Adipocyte (in vitro differentiated cells): ENCODE data around the gene CABP4.

Experiments
- DNase-seq: peaks from one replicate; pipeline ENCODE4 v3.0.0-alpha.2; 2015; ENCODE audit warnings: low read depth
- H3K27me3 ChIP-seq: replicated peaks from 2 replicates; pipeline ENCODE4 v1.7.0; 2013; ENCODE audit warnings: mild to moderate bottlenecking, low read length, moderate library complexity; ENCODE audit not compliant: control insufficient read depth, insufficient read depth
- H3K36me3 ChIP-seq: 2 replicates; pipeline ENCODE4 v1.7.0; 2013; ENCODE audit warnings: low read length, mild to moderate bottlenecking, moderate library complexity; ENCODE audit not compliant: control insufficient read depth, insufficient read depth, severe bottlenecking
- H3K4me1 ChIP-seq: 2 replicates; pipeline ENCODE4 v1.7.0; 2013; ENCODE audit warnings: mild to moderate bottlenecking, low read length, moderate library complexity; ENCODE audit not compliant: control insufficient read depth, insufficient read depth
- H3K4me3 ChIP-seq: 2 replicates; pipeline ENCODE4 v1.7.0; 2013; ENCODE audit warnings: mild to moderate bottlenecking, low read length, moderate library complexity
- H3K9ac ChIP-seq: 2 replicates; pipeline ENCODE4 v1.7.0; 2013; ENCODE audit warnings: mild to moderate bottlenecking, low read length, moderate library complexity
- H3K9me3 ChIP-seq: 2 replicates; pipeline ENCODE4 v1.7.0; 2013; ENCODE audit warnings: mild to moderate bottlenecking, low read length, moderate library complexity; ENCODE audit not compliant: control insufficient read depth

CABP4 gene

DNA sequence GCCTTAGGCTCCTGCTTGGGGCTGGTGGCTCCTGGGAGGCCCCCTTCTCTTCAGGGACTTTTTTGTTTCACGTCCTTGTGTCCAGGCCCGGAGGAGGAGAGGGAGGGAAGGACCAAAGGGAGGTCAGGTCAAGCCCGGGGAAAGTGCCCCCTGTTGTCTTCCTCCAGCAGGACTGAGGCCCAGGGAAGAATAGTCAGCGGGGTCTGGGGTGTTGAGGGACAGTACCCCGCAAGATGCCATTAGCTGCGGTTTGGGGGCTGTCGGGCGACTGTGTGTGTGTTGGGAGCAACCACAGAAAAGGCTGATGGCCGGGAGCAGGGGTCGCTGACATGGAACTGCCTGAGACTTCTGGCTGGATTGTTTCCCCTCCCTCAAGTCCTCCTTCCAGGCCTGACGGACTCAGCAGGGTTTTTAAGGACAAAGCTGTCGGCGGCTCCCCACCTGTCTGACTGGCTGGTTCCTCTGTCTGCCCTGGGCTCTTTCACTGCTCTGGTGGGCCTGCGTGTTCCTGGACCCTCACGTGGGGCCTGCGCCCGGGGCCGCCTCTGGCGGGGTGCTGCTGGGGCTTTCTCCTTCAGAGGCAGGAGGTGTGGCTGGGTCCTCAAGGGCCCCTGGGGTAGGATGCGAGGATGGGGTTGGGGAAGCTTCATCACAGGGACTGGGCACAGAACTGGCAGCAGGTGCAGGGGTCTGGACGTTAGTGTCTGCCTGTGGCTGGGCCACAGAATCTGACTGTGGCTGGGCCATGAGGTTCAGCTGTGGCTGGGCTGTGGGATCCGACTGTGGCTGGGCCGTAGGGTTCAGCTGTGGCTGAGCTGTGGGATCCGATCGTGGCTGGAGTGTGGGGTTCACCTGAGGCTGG is 4.1 kb upstream of the CABP4 start:
- Histone ChIP-seq H3K4me1 (no peaks in the 10 kb centered on the region), H3K36me3 (no peaks in the 10 kb centered on the region), H3K9ac (no peak overlapping the region), H3K4me3 (no peak overlapping the region), H3K27me3 (peaks cover 10% of the 10 kb centered on the region), H3K9me3 (no peaks in the 10 kb centered on the region)
- DNase-seq = no peak

GRCh38 chr11:67451658-67451976 is 3.5 kb upstream of the CABP4 start:
- H3K4me3 ChIP-seq = no peak overlapping the region
- no peaks in the 10 kb centered on the region for H3K4me1 ChIP-seq
- peaks cover 16% of the 10 kb centered on the region for H3K27me3 ChIP-seq
- no peaks in the 10 kb centered on the region for H3K36me3 ChIP-seq
- DNase-seq = no peak
- H3K9ac ChIP-seq = no peak overlapping the region
- H3K9me3 ChIP-seq = no peaks in the 10 kb centered on the region

DNA sequence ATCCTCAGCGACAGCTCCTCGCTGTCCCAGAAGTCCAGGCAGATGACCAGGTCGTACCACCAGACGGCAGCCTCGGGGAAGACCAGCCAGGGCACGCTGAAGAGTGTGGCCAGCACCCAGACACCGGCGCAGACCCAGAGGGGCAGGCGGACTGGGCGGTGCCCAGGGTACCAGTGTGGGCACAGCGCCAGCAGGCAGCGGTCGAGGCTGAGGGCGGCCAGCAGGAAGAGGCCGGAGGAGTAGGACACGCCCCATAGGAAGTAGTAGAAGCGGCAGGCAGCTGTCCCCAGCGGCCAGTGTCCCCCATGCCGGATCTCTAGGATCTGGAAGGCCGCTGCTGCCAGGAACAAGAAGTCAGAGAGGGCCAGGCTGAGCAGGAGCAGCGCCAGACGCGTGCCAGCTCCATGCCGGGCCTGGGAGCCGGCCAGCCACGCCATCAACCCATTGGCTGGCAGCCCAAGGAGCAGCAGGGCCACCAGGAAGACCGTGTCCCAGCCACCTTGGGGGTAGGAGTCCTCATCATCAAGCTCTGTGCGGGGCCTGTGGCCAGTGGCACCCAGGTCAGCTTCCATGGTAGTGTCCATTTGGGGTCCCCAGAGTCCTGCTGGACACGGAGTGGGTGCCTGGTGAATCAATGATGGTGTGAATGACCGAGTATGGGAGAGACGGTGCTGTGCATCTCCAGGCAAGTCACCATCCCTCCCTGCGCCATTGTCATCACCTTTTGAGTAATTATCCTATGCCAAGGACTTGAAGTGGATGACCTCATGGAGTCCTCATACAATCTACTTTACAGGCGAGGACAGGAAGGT is 2.8 kb upstream of the CABP4 start, which contains the start of gene GPR152:
Gene GPR152 (minus strand): TSS at position 589 of the 812 bp plus-strand sequence. CDS start 5 bp downstream, at position 584.
- no peak within 1 kb of the TSS for H3K4me3 ChIP-seq
- no peaks in the 10 kb centered on the region for H3K9me3 ChIP-seq
- DNase-seq = no peak
- no peaks in the 10 kb centered on the region for H3K36me3 ChIP-seq
- H3K27me3 ChIP-seq = peaks cover 21% of the 10 kb centered on the region
- no peak within 1 kb of the TSS for H3K9ac ChIP-seq
- H3K4me1 ChIP-seq = no peaks in the 10 kb centered on the region

GRCh38 chr11:67453816-67454732 is 1.1 kb upstream of the CABP4 start:
- H3K9me3 ChIP-seq = no peaks in the 10 kb centered on the region
- no peak overlapping the region for H3K9ac ChIP-seq
- DNase-seq = no peak
- peaks cover 23% of the 10 kb centered on the region for H3K27me3 ChIP-seq
- H3K4me3 ChIP-seq = no peak overlapping the region
- no peaks in the 10 kb centered on the region for H3K36me3 ChIP-seq
- H3K4me1 ChIP-seq = no peaks in the 10 kb centered on the region

DNA sequence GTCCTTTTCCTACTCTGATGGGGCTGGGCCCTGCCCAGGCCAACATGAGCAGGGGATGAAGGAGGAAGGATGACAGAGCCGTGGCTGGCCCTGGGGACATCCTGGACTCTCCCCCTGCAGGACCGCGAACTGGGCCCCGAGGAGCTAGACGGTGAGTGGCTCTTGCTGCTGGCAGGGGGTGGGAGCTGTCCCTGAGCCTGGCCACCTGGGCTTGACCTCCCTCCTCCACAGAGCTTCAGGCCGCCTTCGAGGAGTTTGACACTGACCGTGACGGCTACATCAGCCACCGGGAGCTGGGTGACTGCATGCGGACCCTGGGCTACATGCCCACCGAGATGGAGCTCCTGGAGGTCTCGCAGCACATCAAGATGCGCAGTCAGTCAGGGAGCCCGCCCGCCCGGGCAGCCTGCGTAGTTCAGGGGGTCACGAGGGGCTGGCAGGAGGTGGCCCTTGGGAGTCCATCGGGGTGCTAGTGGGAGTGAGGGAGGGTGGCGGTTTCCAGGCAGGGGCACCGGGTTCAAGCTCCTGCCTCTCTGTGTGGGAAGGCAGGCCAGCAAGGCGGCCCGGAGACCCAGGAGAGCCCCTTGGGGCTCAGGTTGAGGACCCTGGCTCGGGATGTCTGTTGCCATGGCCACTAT is 1.0 kb downstream of the CABP4 start:
- Histone ChIP-seq H3K4me1 (no peaks in the 10 kb centered on the region), H3K9me3 (no peaks in the 10 kb centered on the region), H3K4me3 (no peak overlapping the region), H3K36me3 (no peaks in the 10 kb centered on the region), H3K9ac (no peak overlapping the region), H3K27me3 (peaks cover 23% of the 10 kb centered on the region)
- no peak for DNase-seq

GRCh38 chr11:67457453-67457852 is 2.3 kb downstream of the CABP4 start:
- no peaks in the 10 kb centered on the region for H3K4me1 ChIP-seq
- no peak overlapping the region for H3K4me3 ChIP-seq
- H3K9me3 ChIP-seq = no peaks in the 10 kb centered on the region
- no peak for DNase-seq
- no peak overlapping the region for H3K9ac ChIP-seq
- no peaks in the 10 kb centered on the region for H3K36me3 ChIP-seq
- H3K27me3 ChIP-seq = peaks cover 23% of the 10 kb centered on the region

DNA sequence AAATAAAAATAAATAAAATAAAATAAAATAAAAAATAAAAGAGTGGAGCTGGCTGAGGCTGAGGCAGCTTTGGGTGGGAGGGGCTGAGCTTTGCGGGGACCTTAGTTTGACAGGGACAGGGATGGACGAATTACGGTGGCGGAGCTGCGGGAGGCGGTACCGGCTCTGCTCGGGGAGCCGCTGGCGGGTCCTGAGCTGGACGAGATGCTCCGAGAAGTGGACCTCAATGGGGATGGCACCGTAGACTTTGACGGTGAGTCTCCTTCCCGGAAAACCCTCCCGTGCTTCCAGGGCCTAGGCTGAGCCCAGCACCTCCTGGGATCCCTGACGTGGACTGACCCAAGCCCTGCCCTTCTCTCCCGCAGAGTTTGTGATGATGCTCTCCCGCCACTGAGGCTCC is 3.1 kb downstream of the CABP4 start:
- Histone ChIP-seq H3K4me3 (no peak overlapping the region), H3K27me3 (peaks cover 23% of the 10 kb centered on the region), H3K4me1 (no peaks in the 10 kb centered on the region), H3K9me3 (no peaks in the 10 kb centered on the region), H3K9ac (no peak overlapping the region), H3K36me3 (no peaks in the 10 kb centered on the region)
- DNase-seq = no peak

DNA sequence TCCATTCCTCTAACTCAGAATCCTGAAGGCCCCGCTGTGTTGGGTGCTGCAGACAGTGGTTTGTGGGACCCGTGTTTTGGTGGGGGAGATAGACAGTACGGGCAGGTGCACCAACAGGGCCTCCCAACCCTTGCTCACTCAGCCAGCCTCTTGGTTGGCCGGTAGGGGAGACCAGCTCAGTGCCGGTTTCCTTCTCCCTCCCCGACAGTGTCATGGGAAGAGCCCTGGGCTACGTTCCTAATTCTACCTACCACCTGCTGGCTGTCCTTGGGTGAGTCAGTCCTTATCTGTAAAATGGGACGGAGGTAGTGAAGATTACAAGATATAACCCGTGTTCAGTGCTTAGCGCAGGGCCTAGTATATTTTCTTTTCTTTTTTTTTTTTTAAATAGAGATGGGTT is 8.0 kb downstream of the CABP4 start:
- H3K9ac ChIP-seq = no peak overlapping the region
- H3K4me1 ChIP-seq = peaks cover 6% of the 10 kb centered on the region
- no peaks in the 10 kb centered on the region for H3K27me3 ChIP-seq
- no peak for DNase-seq
- no peak overlapping the region for H3K4me3 ChIP-seq
- H3K36me3 ChIP-seq = no peaks in the 10 kb centered on the region
- no peaks in the 10 kb centered on the region for H3K9me3 ChIP-seq

DNA sequence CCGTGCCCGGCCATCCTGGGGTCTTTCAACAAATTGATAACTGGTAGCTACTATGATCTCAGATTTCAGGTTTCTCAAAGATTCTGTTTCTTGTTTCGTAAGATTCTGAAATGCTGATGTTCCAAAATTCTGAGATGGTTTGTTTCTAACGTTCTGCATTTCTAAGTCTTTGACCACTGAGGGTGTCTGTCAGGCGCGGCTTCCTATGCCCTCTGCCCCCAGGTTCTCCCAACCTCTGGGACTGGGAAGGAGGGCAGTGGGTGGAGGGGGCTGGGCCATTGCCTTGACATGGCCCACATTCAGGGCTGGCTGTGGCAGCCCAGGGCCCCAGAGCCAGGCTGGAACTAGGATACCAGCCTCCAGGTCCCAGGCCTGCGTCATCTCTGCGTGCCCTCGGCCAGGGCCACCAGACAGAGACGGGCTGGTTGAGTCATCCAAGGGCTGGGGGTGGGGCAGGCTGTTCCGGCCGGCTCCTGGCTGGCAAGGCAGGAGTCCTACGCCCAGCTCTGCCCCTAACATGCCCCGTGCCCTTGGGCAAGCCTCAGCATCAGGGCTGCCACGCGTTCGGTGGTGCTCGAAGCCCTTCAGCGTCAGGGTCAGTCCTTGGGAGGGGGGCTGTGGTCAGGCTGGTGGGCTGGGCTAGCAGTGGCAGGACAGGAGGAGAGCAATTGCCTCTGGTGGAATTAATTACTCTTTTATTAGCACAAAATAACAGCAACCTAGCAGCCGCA is 8.7 kb downstream of the CABP4 start:
- no peaks in the 10 kb centered on the region for H3K36me3 ChIP-seq
- peaks cover 10% of the 10 kb centered on the region for H3K4me1 ChIP-seq
- no peaks in the 10 kb centered on the region for H3K9me3 ChIP-seq
- H3K27me3 ChIP-seq = no peaks in the 10 kb centered on the region
- no peak overlapping the region for H3K9ac ChIP-seq
- no peak for DNase-seq
- no peak overlapping the region for H3K4me3 ChIP-seq
